WTC11 (cell line): ENCODE data around the gene MRPS5. TPM values are rescaled to one million over a fixed set of nuclear protein-coding genes. Genes with fewer than 3 reads are reported as not detected.

Experiments
- ATAC-seq: fragments of 200-7000 bp; cut with Tn5 transposase; 2 replicates; pipeline ENCODE4 v1.10.0; 2021; ENCODE audit warnings: mild to moderate bottlenecking, moderate library complexity
- CTCF ChIA-PET: fragments of 300-600 bp; sonication (Branson Sonifier 250); formaldehyde crosslinking; loops from one replicate; lab custom pipeline; 2021; ENCODE audit warnings: antibody characterized with exemption; lab: Charles Lee
- POLR2A ChIA-PET: fragments of 350-600 bp; sonication (Branson Sonifier 250); formaldehyde crosslinking; loops from one replicate; lab custom pipeline; 2021; ENCODE audit warnings: antibody characterized with exemption; lab: Charles Lee
- DNase-seq: peaks from one replicate; pipeline ENCODE4 v3.0.0; 2021; ENCODE audit warnings: low spot score
- H3K27ac Mint-ChIP-seq: 2 replicates; pipeline ENCODE4 v1.8.0; 2021; ENCODE audit warnings: mixed read lengths
- H3K27me3 Mint-ChIP-seq: 2 replicates; pipeline ENCODE4 v1.8.0; 2021; ENCODE audit warnings: low read depth, mild to moderate bottlenecking, moderate library complexity, mixed read lengths
- H3K36me3 Mint-ChIP-seq: 2 replicates; pipeline ENCODE4 v1.8.0; 2021; ENCODE audit warnings: mixed read lengths
- H3K4me1 Mint-ChIP-seq: 2 replicates; pipeline ENCODE4 v1.8.0; 2022; ENCODE audit warnings: mixed read lengths
- H3K4me3 Mint-ChIP-seq: 2 replicates; pipeline ENCODE4 v1.8.0; 2021; ENCODE audit warnings: mild to moderate bottlenecking, moderate library complexity, mixed read lengths
- H3K9me3 Mint-ChIP-seq: 2 replicates; pipeline ENCODE4 v1.8.0; 2021; ENCODE audit warnings: mixed read lengths
- CREM ChIP-seq: sonication (generic); formaldehyde crosslinking; IDR thresholded peaks from 2 replicates; pipeline ENCODE4 v1.8.1; 2022; ENCODE audit warnings: mild to moderate bottlenecking, missing genetic modification reagents, moderate library complexity
- E2F5 ChIP-seq: sonication (generic); formaldehyde crosslinking; IDR thresholded peaks from 2 replicates; pipeline ENCODE4 v1.8.1; 2022; ENCODE audit warnings: mild to moderate bottlenecking, moderate library complexity, missing genetic modification reagents
- ETV6 ChIP-seq: sonication (generic); formaldehyde crosslinking; IDR thresholded peaks from 2 replicates; pipeline ENCODE4 v1.8.1; 2022; ENCODE audit warnings: mild to moderate bottlenecking, missing genetic modification reagents
- FOXK1 ChIP-seq: sonication (generic); formaldehyde crosslinking; IDR thresholded peaks from 2 replicates; pipeline ENCODE4 v1.8.0; 2022; ENCODE audit warnings: mild to moderate bottlenecking, moderate library complexity, missing genetic modification reagents
- JAZF1 ChIP-seq: fragments of 250-450 bp; sonication (Bioruptor Pico); IDR thresholded peaks from 2 replicates; pipeline ENCODE4 v1.9.0; 2021; ENCODE audit warnings: moderate library complexity, mild to moderate bottlenecking, inconsistent platforms
- MXD4 ChIP-seq: fragments of 250-450 bp; sonication (Bioruptor Pico); IDR thresholded peaks from 2 replicates; pipeline ENCODE4 v1.8.0; 2021; ENCODE audit warnings: mild to moderate bottlenecking, moderate library complexity, borderline replicate concordance
- NFYB ChIP-seq: sonication (generic); formaldehyde crosslinking; conservative IDR thresholded peaks from 2 replicates; pipeline ENCODE4 v1.8.0; 2022; ENCODE audit warnings: low read depth, missing genetic modification reagents
- PRDM15 ChIP-seq: sonication (generic); formaldehyde crosslinking; IDR thresholded peaks from 2 replicates; pipeline ENCODE4 v1.8.0; 2022; ENCODE audit warnings: missing genetic modification reagents
- STAT6 ChIP-seq: sonication (generic); formaldehyde crosslinking; conservative IDR thresholded peaks from 2 replicates; pipeline ENCODE4 v1.8.1; 2023; ENCODE audit warnings: mild to moderate bottlenecking, low read depth, missing genetic modification reagents, moderate library complexity
- TEAD4 ChIP-seq: sonication (generic); formaldehyde crosslinking; IDR thresholded peaks from 2 replicates; pipeline ENCODE4 v1.8.0; 2022; ENCODE audit warnings: mild to moderate bottlenecking, missing genetic modification reagents
- USF1 ChIP-seq: sonication (generic); formaldehyde crosslinking; IDR thresholded peaks from 2 replicates; pipeline ENCODE4 v1.8.0; 2022; ENCODE audit warnings: mild to moderate bottlenecking, missing genetic modification reagents
- ZBTB43 ChIP-seq: sonication (generic); formaldehyde crosslinking; IDR thresholded peaks from 2 replicates; pipeline ENCODE4 v1.8.1; 2023; ENCODE audit warnings: mild to moderate bottlenecking, missing genetic modification reagents
- ZNF232 ChIP-seq: sonication (generic); formaldehyde crosslinking; IDR thresholded peaks from 2 replicates; pipeline ENCODE4 v1.8.0; 2022; ENCODE audit warnings: mild to moderate bottlenecking, missing genetic modification reagents
- total RNA-seq: library from RNA; stranded (reverse); gene quantifications from 3 replicates; pipeline ENCODE4 v1.2.3, GENCODE V29; 2021

The MRPS5 gene
- total RNA-seq, 1 experiment from 2014 or later, result 70.3 TPM

GRCh38 chr2:95041060-95041823, 80.4 kb downstream of the MRPS5 start (continued):
- TF ChIP-seq PRDM15 (no peak), MXD4 (CRISPR knock-in tag) (no peak)

GRCh38 chr2:95040426-95040825, 81.2 kb downstream of the MRPS5 start:
- H3K4me3 Mint-ChIP-seq, result no peak overlapping the region
- H3K27me3 Mint-ChIP-seq, result peaks cover 9% of the 10 kb centered on the region
- ATAC-seq, result no peak
- peaks cover 33% of the 10 kb centered on the region for H3K9me3 Mint-ChIP-seq
- no peak overlapping the region for H3K27ac Mint-ChIP-seq
- H3K36me3 Mint-ChIP-seq, result 0 out of 2 replicates have a peak, but pooled peaks cover 2% of the 10 kb centered on the region
- 0 out of 2 replicates have a peak, but pooled peaks cover 6% of the 10 kb centered on the region for H3K4me1 Mint-ChIP-seq
- no peak for TF ChIP-seq NFYB (CRISPR knock-in tag)
- TF ChIP-seq ZNF232 (CRISPR knock-in tag), result no peak
- no peak for TF ChIP-seq FOXK1 (CRISPR knock-in tag)
- no peak for TF ChIP-seq STAT6 (CRISPR knock-in tag)
- TF ChIP-seq USF1 (CRISPR knock-in tag), result no peak
- no peak for TF ChIP-seq CREM (CRISPR knock-in tag)
- TF ChIP-seq JAZF1 (CRISPR knock-in tag), result no peak
- no peak for TF ChIP-seq PRDM15
- no peak for TF ChIP-seq ZBTB43
- TF ChIP-seq TEAD4 (CRISPR knock-in tag), result no peak
- TF ChIP-seq E2F5 (CRISPR knock-in tag), result no peak
- TF ChIP-seq ETV6 (CRISPR knock-in tag), result no peak
- DNase-seq, result no peak
- ChIA-PET POLR2A (interaction anchor here (0.9 kb wide), 1 partner anchor 40 kb away, joined by 3 read pairs; no protein-coding TSS in a partner anchor), CTCF (interaction anchor here (0.5 to 7.7 kb wide), 7 partner anchors 13 to 131 kb away, joined by 3 to 70 read pairs (median 6); partner anchors contain the start of gene MAL)
